SK-N-SH (cell line): ENCODE measurements around the gene PRRX1.

Experiments used
- EZH2phosphoT487 ChIP-seq: fragments of 200-600 bp; sonication (generic); IDR thresholded peaks from 2 replicates; pipeline ENCODE4 v1.6.1; 2017; ENCODE audit warnings: low read depth, mixed run types, mild to moderate bottlenecking, antibody characterized with exemption, moderate library complexity, borderline replicate concordance
- FOXJ3 ChIP-seq: sonication (generic); formaldehyde crosslinking; IDR thresholded peaks from 2 replicates; pipeline ENCODE4 v1.5.1; 2020; ENCODE audit warnings: mild to moderate bottlenecking, missing genetic modification reagents
- GABPA ChIP-seq: IDR thresholded peaks from 2 replicates; pipeline ENCODE4 v1.4.0; 2012; ENCODE audit warnings: low read depth, mild to moderate bottlenecking
- MAX ChIP-seq: IDR thresholded peaks from 2 replicates; pipeline ENCODE4 v1.4.0; 2012; ENCODE audit warnings: low read depth
- POLR2AphosphoS5 ChIP-seq: IDR thresholded peaks from 2 replicates; pipeline ENCODE4 v1.6.1; 2012; ENCODE audit warnings: low read depth, low read length
- RAD21 ChIP-seq: IDR thresholded peaks from 2 replicates; pipeline ENCODE4 v1.6.1; 2012; ENCODE audit warnings: mild to moderate bottlenecking, low read length
- RCOR1 ChIP-seq: fragments of 150-350 bp; IDR thresholded peaks from 2 replicates; pipeline ENCODE4 v1.6.1; 2017; ENCODE audit warnings: antibody characterized with exemption, low read length
- REST ChIP-seq: IDR thresholded peaks from 2 replicates; pipeline ENCODE4 v1.6.1; 2012; ENCODE audit warnings: mild to moderate bottlenecking, low read depth, low read length, moderate library complexity
- RFX5 ChIP-seq: IDR thresholded peaks from 2 replicates; pipeline ENCODE4 v1.6.1; 2012; ENCODE audit warnings: mild to moderate bottlenecking, improper control_type of control experiment, low read length
- RXRA ChIP-seq: IDR thresholded peaks from 2 replicates; pipeline ENCODE4 v1.4.0; 2012; ENCODE audit warnings: low read depth, mild to moderate bottlenecking, borderline replicate concordance
- SIN3A ChIP-seq: IDR thresholded peaks from 2 replicates; pipeline ENCODE4 v1.6.1; 2012; ENCODE audit warnings: low read depth, mild to moderate bottlenecking, low read length, moderate library complexity, borderline replicate concordance
- YY1 ChIP-seq: IDR thresholded peaks from 2 replicates; pipeline ENCODE4 v1.4.0; 2012; ENCODE audit warnings: low read depth, mild to moderate bottlenecking
- TF ChIP-seq, protein P1 (sequence below): fragments of 200-600 bp; sonication (generic); IDR thresholded peaks from 2 replicates; pipeline ENCODE4 v1.6.1; 2017; ENCODE audit warnings: antibody characterized with exemption, mild to moderate bottlenecking, moderate library complexity
- TF ChIP-seq, protein P2 (sequence below): fragments of 150-350 bp; IDR thresholded peaks from 2 replicates; pipeline ENCODE4 v1.6.1; 2017; ENCODE audit warnings: antibody characterized with exemption, low read length, low read depth, borderline replicate concordance

DNA sequence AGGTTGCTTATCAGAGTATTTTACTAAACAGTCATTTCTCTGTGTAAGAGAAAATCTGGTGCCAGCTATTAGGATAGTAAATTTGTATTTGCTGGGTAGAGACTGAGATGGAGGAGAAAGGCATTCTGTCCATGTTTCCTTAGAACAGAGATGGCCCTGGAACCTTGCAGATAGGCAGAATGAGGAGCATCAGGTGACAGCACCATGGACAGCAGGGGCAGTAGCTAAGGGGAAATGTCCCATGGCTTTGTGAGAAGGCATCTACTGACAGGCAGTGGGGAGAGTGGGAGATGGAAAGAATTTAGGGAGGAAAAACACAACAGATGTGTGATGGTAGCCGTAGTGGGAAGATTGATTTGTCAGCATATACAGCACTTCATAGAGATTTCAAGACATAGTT is 105.0 kb downstream of the PRRX1 start:
- no peak for TF ChIP-seq FOXJ3 (CRISPR knock-in tag)
- no peak for TF ChIP-seq MAX
- TF ChIP-seq, protein P1, sequence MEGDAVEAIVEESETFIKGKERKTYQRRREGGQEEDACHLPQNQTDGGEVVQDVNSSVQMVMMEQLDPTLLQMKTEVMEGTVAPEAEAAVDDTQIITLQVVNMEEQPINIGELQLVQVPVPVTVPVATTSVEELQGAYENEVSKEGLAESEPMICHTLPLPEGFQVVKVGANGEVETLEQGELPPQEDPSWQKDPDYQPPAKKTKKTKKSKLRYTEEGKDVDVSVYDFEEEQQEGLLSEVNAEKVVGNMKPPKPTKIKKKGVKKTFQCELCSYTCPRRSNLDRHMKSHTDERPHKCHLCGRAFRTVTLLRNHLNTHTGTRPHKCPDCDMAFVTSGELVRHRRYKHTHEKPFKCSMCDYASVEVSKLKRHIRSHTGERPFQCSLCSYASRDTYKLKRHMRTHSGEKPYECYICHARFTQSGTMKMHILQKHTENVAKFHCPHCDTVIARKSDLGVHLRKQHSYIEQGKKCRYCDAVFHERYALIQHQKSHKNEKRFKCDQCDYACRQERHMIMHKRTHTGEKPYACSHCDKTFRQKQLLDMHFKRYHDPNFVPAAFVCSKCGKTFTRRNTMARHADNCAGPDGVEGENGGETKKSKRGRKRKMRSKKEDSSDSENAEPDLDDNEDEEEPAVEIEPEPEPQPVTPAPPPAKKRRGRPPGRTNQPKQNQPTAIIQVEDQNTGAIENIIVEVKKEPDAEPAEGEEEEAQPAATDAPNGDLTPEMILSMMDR: no peak
- TF ChIP-seq RCOR1: no peak
- no peak for TF ChIP-seq POLR2AphosphoS5
- no peak for TF ChIP-seq RXRA
- no peak for TF ChIP-seq SIN3A
- no peak for TF ChIP-seq EZH2phosphoT487
- TF ChIP-seq GABPA: no peak
- TF ChIP-seq REST: peak; percentile 96
- TF ChIP-seq YY1: no peak
- no peak for TF ChIP-seq RAD21
- TF ChIP-seq, protein P2, sequence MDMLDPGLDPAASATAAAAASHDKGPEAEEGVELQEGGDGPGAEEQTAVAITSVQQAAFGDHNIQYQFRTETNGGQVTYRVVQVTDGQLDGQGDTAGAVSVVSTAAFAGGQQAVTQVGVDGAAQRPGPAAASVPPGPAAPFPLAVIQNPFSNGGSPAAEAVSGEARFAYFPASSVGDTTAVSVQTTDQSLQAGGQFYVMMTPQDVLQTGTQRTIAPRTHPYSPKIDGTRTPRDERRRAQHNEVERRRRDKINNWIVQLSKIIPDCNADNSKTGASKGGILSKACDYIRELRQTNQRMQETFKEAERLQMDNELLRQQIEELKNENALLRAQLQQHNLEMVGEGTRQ: no peak
- no peak for TF ChIP-seq RFX5
